ENCODE results near the gene ISCA2. TPM values are rescaled to one million over a fixed set of nuclear protein-coding genes. Genes with fewer than 3 reads are reported as not detected.

The ISCA2 gene
- total RNA-seq, 1 experiment from 2014 or later = 37.5 TPM

DNA sequence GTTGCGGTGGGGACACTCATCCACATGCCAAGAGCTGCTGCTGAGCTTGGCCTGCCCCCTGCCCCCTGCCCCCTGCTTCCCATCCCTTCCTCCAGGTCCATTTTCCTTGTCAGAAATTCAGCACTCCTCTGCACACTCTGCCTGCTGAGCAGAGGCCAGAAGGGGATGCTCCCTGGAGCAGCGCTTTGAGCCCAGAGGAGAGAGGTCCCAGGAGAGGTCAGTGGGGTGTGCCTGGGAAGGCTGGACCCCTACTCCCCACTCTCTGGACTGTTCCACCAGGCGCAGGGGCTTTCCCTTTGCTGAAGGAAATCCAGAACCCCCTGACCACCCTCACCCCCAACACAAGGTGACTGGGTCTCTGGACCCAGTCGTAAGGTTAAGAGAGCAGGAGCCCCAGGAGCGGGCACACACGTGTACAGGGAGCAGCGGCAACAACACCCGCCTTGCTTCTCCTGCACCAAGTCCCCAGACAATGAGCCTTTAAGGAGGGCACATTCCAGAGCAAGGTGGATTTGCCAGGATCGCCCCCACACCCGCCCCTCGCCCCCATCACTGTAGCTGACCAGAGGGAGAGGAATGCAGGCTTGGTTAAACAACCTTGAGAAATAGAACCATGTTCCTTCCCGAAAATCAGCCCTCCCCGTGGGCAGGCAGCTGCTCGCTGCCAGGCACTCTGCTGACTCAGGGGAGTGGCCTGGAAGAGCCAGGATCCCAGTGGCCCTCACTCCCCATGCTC lies 30.7 kb downstream of the ISCA2 start:
- H3K4me1 ChIP-seq (ENCODE audit: insufficient read depth, low read length) = no peaks in the 10 kb centered on the region
- H2BK5ac ChIP-seq (ENCODE audit: insufficient read length, low read length) = no peak overlapping the region
- no peak overlapping the region for H3K23ac ChIP-seq (ENCODE audit: insufficient read length, low read depth, low read length)
- H3K27me3 ChIP-seq (ENCODE audit: insufficient read depth, low read length) = no peaks in the 10 kb centered on the region
- Mint-ChIP-seq H3K4me1 (peaks cover 14 to 21% of the 10 kb centered on the region in 2 experiments), H3K27me3 (ENCODE audit: low read depth) (peaks cover 6% of the 10 kb centered on the region), H3K4me3 (no peak overlapping the region), H3K9me3 (no peaks in the 10 kb centered on the region), H3K27ac (no peak overlapping the region), H3K36me3 (ENCODE audit: insufficient read depth in 1 of 3, low read depth in 3 of 3) (no peaks in the 10 kb centered on the region)
- TF ChIP-seq, protein P1, sequence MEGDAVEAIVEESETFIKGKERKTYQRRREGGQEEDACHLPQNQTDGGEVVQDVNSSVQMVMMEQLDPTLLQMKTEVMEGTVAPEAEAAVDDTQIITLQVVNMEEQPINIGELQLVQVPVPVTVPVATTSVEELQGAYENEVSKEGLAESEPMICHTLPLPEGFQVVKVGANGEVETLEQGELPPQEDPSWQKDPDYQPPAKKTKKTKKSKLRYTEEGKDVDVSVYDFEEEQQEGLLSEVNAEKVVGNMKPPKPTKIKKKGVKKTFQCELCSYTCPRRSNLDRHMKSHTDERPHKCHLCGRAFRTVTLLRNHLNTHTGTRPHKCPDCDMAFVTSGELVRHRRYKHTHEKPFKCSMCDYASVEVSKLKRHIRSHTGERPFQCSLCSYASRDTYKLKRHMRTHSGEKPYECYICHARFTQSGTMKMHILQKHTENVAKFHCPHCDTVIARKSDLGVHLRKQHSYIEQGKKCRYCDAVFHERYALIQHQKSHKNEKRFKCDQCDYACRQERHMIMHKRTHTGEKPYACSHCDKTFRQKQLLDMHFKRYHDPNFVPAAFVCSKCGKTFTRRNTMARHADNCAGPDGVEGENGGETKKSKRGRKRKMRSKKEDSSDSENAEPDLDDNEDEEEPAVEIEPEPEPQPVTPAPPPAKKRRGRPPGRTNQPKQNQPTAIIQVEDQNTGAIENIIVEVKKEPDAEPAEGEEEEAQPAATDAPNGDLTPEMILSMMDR (conservative IDR thresholded peaks at IDR 0.05) = no peak
- no CpG with 5 or more reads among the region's 14 CpGs for WGBS (ENCODE audit: extremely low coverage, insufficient read length, low lambda C conversion rate)
- H3K27ac ChIP-seq (ENCODE audit: insufficient read length, low read depth, low read length) = no peak overlapping the region
- no peak overlapping the region for H3K18ac ChIP-seq (ENCODE audit: insufficient read length, low read depth, low read length)
- H4K5ac ChIP-seq (ENCODE audit: insufficient read length, low read depth, low read length) = no peak overlapping the region
- no peaks in the 10 kb centered on the region for H3K23me2 ChIP-seq (ENCODE audit: insufficient read length, low read depth, low read length, poor library complexity, severe bottlenecking)
- H3K56ac ChIP-seq (ENCODE audit: insufficient read length, low read depth, low read length) = no peak overlapping the region
- no peak overlapping the region for H3T11ph ChIP-seq (ENCODE audit: low read length)
- H4K20me1 ChIP-seq (ENCODE audit: control insufficient read depth, insufficient read depth, insufficient read length) = no peaks in the 10 kb centered on the region
- H3K79me2 ChIP-seq (ENCODE audit: insufficient read depth, low read length) = no peaks in the 10 kb centered on the region
- H2BK20ac ChIP-seq (ENCODE audit: low read depth, low read length, poor library complexity, severe bottlenecking) = no peak overlapping the region
- no peak overlapping the region for H3K9ac ChIP-seq (ENCODE audit: extremely low read depth, insufficient read length, low read length)
- H3K4ac ChIP-seq (ENCODE audit: low read depth, low read length) = no peak overlapping the region
- H2BK12ac ChIP-seq (ENCODE audit: insufficient read length, low read depth, low read length) = no peak overlapping the region
- no peak overlapping the region for H2BK120ac ChIP-seq (ENCODE audit: low read depth, low read length, poor library complexity, severe bottlenecking)
- no peak overlapping the region for H4K91ac ChIP-seq (ENCODE audit: insufficient read length, low read depth, low read length)
- no peaks in the 10 kb centered on the region for H3K79me1 ChIP-seq (ENCODE audit: insufficient read depth, low read depth, low read length, poor library complexity, severe bottlenecking)
- no peak overlapping the region for H3K4me2 ChIP-seq (ENCODE audit: insufficient read depth, insufficient read length, low read length)
- no peak for DNase-seq
- H2AK5ac ChIP-seq (ENCODE audit: insufficient read length, low read length) = no peak overlapping the region
- no peak overlapping the region for H2BK15ac ChIP-seq (ENCODE audit: low read depth, low read length)
- no peaks in the 10 kb centered on the region for H3K9me3 ChIP-seq (ENCODE audit: control insufficient read depth, low read depth, low read length)
- H2AFZ ChIP-seq (ENCODE audit: low read length) = no peak overlapping the region
- no peak overlapping the region for H4K8ac ChIP-seq (replicated peaks; ENCODE audit: insufficient read length, low read depth, low read length)
- no peak overlapping the region for H3K14ac ChIP-seq (ENCODE audit: insufficient read depth, low read length)
